C4-2B (cell line): Measurements from ENCODE around the gene CRADD.

Experiments used
- CTCF ChIP-seq: fragments of 450-650 bp; conservative IDR thresholded peaks from 2 replicates; pipeline ENCODE4 v1.5.1; 2017; ENCODE audit warnings: mild to moderate bottlenecking
- ZFX ChIP-seq: fragments of 450-650 bp; IDR thresholded peaks from 2 replicates; pipeline ENCODE4 v1.6.1; 2017

DNA sequence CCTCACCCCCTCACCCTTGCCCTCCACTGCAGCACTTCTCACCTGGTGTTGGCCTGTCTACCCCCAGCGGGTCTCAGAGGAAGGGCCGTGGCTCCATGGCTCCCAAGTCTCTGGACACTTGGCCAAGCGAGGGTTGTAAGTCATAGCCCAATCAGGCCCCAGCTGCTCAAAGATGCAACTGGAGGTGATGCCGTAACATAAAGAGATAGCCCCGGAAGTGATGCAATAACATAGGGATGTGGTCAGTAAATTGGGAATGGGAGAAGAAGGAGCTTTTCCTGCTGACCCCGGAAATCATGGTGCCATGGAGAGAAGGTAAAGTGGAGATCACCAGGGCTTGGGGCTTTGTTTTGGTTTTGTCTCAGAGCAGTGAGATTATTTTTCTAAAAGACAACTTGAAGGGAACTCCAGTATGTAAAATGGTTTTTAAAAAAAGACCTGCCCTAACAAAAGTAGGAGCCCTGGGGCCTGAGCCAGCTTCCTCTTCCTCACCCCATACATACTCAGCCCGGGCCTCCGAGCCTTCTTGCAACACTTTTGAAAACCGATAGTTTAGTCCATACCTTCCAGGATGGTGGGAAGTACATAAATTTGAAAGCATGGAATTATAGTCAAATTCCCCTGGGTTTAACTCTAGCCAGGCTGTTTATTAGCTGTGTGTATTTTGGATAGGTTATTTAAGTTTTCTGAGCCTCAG lies 212.5 kb downstream of the CRADD start:
- TF ChIP-seq CTCF (no peak), ZFX (no peak)
